ENCODE results near the gene TOGARAM2.
A peak's percentile ranks its signal among the peaks of the same experiment; 100 is the strongest.
"Not testable (repeated sequence)": the region's sequence is repeated elsewhere in the genome, so short reads cannot be mapped to it uniquely, and the experiment has no call there.

The TOGARAM2 gene

GRCh38 chr2:28977176-28977875, 3.8 kb upstream of the TOGARAM2 start:
- no peak for DNase-seq

GRCh38 chr2:28978001-28978400, 3.1 kb upstream of the TOGARAM2 start:
- DNase-seq = not testable (repeated sequence)

GRCh38 chr2:28978606-28979005, 2.5 kb upstream of the TOGARAM2 start:
- no peak for DNase-seq

- DNase-seq = no peak
These were observed 2.1 kb upstream of the TOGARAM2 start for GRCh38 chr2:28979041-28979440.

- no peak for DNase-seq
These were observed 1.3 kb upstream of the TOGARAM2 start for GRCh38 chr2:28979576-28980366.

- DNase-seq = peak; percentile 3
These were observed 606 bp upstream of the TOGARAM2 start for GRCh38 chr2:28980368-28981015.

- no peak for DNase-seq
These were observed 700 bp downstream of the TOGARAM2 start for GRCh38 chr2:28981620-28982376.

- DNase-seq = no peak
These were observed 1.4 kb downstream of the TOGARAM2 start for GRCh38 chr2:28982381-28982950.

GRCh38 chr2:28986429-28986828, 5.3 kb downstream of the TOGARAM2 start:
- no peak for DNase-seq

GRCh38 chr2:28989973-28990372, 8.9 kb downstream of the TOGARAM2 start:
- no peak for DNase-seq

- DNase-seq = no peak
These were observed 9.3 kb downstream of the TOGARAM2 start for GRCh38 chr2:28990445-28990844.

- no peak for DNase-seq
These were observed 9.9 kb downstream of the TOGARAM2 start for GRCh38 chr2:28991021-28991420.

- DNase-seq = no peak
These were observed 10.4 kb downstream of the TOGARAM2 start for GRCh38 chr2:28991460-28991859.

- DNase-seq = no peak
These were observed 12.3 kb downstream of the TOGARAM2 start for GRCh38 chr2:28993206-28993960.

- DNase-seq = no peak
These were observed 13.0 kb downstream of the TOGARAM2 start for GRCh38 chr2:28994074-28994473.

- no peak for DNase-seq
These were observed 13.6 kb downstream of the TOGARAM2 start for GRCh38 chr2:28994679-28995078.

GRCh38 chr2:28995765-28996750, 15.0 kb downstream of the TOGARAM2 start:
- DNase-seq = no peak

- no peak for DNase-seq
These were observed 16.2 kb downstream of the TOGARAM2 start for GRCh38 chr2:28997237-28997846.

- no peak for DNase-seq
These were observed 17.0 kb downstream of the TOGARAM2 start for GRCh38 chr2:28997847-28998735.

All from NCI-H1694 (cell line).